Tibial nerve (tissue), 4 donors: ENCODE measurements around the gene SIM1.

ENCODE experiments used
- EP300 ChIP-seq, 2 donors: sonication (generic); formaldehyde crosslinking; IDR thresholded peaks; one replicate each; pipeline ENCODE4 v1.6.1; 2017; ENCODE audit warnings: antibody characterized with exemption in 2 of 2, mild to moderate bottlenecking in 1 of 2
- POLR2A ChIP-seq, 2 donors: fragments of 450-650 bp; IDR thresholded peaks; one replicate each; pipeline ENCODE4 v1.6.1; 2017; ENCODE audit warnings: antibody characterized with exemption in 2 of 2, mild to moderate bottlenecking in 2 of 2, moderate library complexity in 2 of 2
- TF ChIP-seq, protein P1 (sequence below), 5 experiments: fragments of 200-600 bp in 3 of 5; fragments of 450-650 bp in 2 of 5; sonication (generic) in 3 of 5; IDR thresholded peaks; one replicate each; pipeline ENCODE4 v1.5.1; 2016 to 2019; ENCODE audit warnings: antibody characterized with exemption in 5 of 5, mild to moderate bottlenecking in 3 of 5, moderate library complexity in 2 of 5

DNA sequence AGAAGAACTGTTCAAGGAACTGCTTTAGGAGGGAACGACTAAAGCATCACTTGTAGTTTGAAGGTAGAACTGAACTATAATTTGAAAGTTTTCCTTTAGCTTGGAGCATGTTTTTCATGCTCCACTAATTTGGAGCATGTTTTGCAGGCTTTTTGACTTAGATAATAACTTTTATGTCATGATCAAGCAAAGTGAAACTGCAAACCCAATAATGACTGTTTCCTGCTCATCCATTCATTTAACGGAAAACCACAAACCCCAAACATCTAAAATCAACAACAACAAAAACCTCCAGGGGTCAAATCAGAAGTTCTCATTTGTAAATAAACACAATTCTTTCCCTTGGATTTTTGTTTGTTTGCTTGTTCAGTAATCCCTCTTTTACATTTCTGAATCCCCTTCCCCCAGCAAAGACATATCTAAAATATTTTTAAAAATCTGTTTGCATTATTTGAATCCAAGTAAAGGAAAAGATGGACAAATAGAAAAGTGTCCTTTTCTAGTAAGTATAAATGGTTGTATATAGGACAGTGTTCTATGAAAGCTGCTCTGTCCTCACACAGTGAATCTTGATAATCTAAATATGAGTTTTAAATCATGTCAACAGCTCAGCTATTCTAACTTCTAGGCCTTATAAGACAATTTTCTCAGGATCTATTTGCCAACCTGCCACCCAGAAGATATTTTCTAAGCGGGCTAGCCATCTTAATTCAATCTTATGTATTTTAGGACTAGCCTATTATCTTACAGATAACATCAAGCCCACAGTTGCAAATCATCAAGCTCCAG lies 2.6 kb downstream of the SIM1 start:
- TF ChIP-seq EP300 (IDR thresholded peaks at IDR 0.05) (no peak), POLR2A (IDR thresholded peaks at IDR 0.05) (no peak)
- TF ChIP-seq, protein P1, sequence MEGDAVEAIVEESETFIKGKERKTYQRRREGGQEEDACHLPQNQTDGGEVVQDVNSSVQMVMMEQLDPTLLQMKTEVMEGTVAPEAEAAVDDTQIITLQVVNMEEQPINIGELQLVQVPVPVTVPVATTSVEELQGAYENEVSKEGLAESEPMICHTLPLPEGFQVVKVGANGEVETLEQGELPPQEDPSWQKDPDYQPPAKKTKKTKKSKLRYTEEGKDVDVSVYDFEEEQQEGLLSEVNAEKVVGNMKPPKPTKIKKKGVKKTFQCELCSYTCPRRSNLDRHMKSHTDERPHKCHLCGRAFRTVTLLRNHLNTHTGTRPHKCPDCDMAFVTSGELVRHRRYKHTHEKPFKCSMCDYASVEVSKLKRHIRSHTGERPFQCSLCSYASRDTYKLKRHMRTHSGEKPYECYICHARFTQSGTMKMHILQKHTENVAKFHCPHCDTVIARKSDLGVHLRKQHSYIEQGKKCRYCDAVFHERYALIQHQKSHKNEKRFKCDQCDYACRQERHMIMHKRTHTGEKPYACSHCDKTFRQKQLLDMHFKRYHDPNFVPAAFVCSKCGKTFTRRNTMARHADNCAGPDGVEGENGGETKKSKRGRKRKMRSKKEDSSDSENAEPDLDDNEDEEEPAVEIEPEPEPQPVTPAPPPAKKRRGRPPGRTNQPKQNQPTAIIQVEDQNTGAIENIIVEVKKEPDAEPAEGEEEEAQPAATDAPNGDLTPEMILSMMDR (IDR thresholded peaks at IDR 0.05) = no peak
